HT1080 (cell line): Measurements from ENCODE around the gene ANKRD11. TPM values are rescaled to one million over a fixed set of nuclear protein-coding genes. Genes with fewer than 3 reads are reported as not detected.

ENCODE experiments used
- DNase-seq: peaks from one replicate; pipeline ENCODE4 v3.0.0-alpha.2; 2015; ENCODE audit warnings: low read depth
- total RNA-seq: library from RNA; depleted of rRNA; stranded (reverse); fragments of >200 nt; shearing (Covaris generic); gene quantifications from 2 replicates; pipeline ENCODE4 v1.2.3, GENCODE V29; 2014

Gene ANKRD11
- total RNA-seq, 1 experiment from 2014 or later: 79.1 TPM

GRCh38 chr16:89507214-89507833, 17.0 kb upstream of the ANKRD11 start:
- DNase-seq: no peak

- DNase-seq: no peak
Observed at GRCh38 chr16:89506791-89507191, 16.4 kb upstream of the ANKRD11 start.

- no peak for DNase-seq
Observed at GRCh38 chr16:89506113-89506504, 15.7 kb upstream of the ANKRD11 start.

GRCh38 chr16:89505204-89506112, 15.1 kb upstream of the ANKRD11 start:
- DNase-seq: peak; percentile 92

GRCh38 chr16:89504091-89504490, 13.7 kb upstream of the ANKRD11 start:
- DNase-seq: no peak

GRCh38 chr16:89502081-89502843, 11.9 kb upstream of the ANKRD11 start:
- no peak for DNase-seq

- DNase-seq: no peak
Observed at GRCh38 chr16:89499767-89500166, 9.4 kb upstream of the ANKRD11 start.

- no peak for DNase-seq
Observed at GRCh38 chr16:89498839-89499238, 8.5 kb upstream of the ANKRD11 start.

GRCh38 chr16:89495121-89495520, 4.8 kb upstream of the ANKRD11 start:
- peak; percentile 51 for DNase-seq

- no peak for DNase-seq
Observed at GRCh38 chr16:89493776-89494175, 3.4 kb upstream of the ANKRD11 start.

- DNase-seq: no peak
Observed at GRCh38 chr16:89491974-89492687, 1.8 kb upstream of the ANKRD11 start.

- DNase-seq: peak; percentile 18
Observed at GRCh38 chr16:89491238-89491869, 993 bp upstream of the ANKRD11 start.

- DNase-seq: no peak
Observed at GRCh38 chr16:89489898-89490438, 393 bp downstream of the ANKRD11 start.

GRCh38 chr16:89489040-89489897, 1.1 kb downstream of the ANKRD11 start:
- DNase-seq: peak; percentile 90

GRCh38 chr16:89485701-89486246, 4.6 kb downstream of the ANKRD11 start:
- DNase-seq: no peak

GRCh38 chr16:89484923-89485679, 5.3 kb downstream of the ANKRD11 start:
- no peak for DNase-seq

GRCh38 chr16:89484041-89484501, 6.3 kb downstream of the ANKRD11 start:
- no peak for DNase-seq

- DNase-seq: no peak
Observed at GRCh38 chr16:89482817-89483205, 7.5 kb downstream of the ANKRD11 start.
